WERI-Rb-1 (cell line): ENCODE results near the gene PHACTR3.

Experiments used
- DNase-seq: peaks from one replicate; pipeline ENCODE4 v3.0.0-alpha.2; 2020
- H3K27ac ChIP-seq: fragments of 250-450 bp; sonication (Bioruptor Pico); 2 replicates; pipeline ENCODE4 v1.5.1; 2020; ENCODE audit warnings: mild to moderate bottlenecking, moderate library complexity
- H3K27me3 ChIP-seq: fragments of 250-450 bp; sonication (Bioruptor Pico); 2 replicates; pipeline ENCODE4 v1.5.1; 2021; ENCODE audit warnings: mild to moderate bottlenecking, low read depth, moderate library complexity; ENCODE audit not compliant: insufficient read depth, severe bottlenecking
- H3K36me3 ChIP-seq: fragments of 250-450 bp; sonication (Bioruptor Pico); 2 replicates; pipeline ENCODE4 v1.5.1; 2020; ENCODE audit warnings: mild to moderate bottlenecking, moderate library complexity
- H3K4me3 ChIP-seq: 2 replicates; pipeline ENCODE4 v1.5.1; 2011; ENCODE audit warnings: low read depth, mild to moderate bottlenecking, control low read depth, low read length
- H3K9me3 ChIP-seq: fragments of 250-450 bp; sonication (Bioruptor Pico); 2 replicates; pipeline ENCODE4 v1.5.1; 2021; ENCODE audit warnings: mild to moderate bottlenecking, moderate library complexity; ENCODE audit not compliant: severe bottlenecking
- CTCF ChIP-seq: IDR thresholded peaks from 2 replicates; pipeline ENCODE4 v1.5.1; 2011; ENCODE audit warnings: low read depth, mild to moderate bottlenecking, control low read depth, inconsistent platforms, low read length

PHACTR3 gene

GRCh38 chr20:59683181-59683580 is 78.8 kb downstream of the PHACTR3 start:
- TF ChIP-seq CTCF: no peak
- Histone ChIP-seq H3K9me3 (no peaks in the 10 kb centered on the region), H3K4me3 (no peak overlapping the region)

DNA sequence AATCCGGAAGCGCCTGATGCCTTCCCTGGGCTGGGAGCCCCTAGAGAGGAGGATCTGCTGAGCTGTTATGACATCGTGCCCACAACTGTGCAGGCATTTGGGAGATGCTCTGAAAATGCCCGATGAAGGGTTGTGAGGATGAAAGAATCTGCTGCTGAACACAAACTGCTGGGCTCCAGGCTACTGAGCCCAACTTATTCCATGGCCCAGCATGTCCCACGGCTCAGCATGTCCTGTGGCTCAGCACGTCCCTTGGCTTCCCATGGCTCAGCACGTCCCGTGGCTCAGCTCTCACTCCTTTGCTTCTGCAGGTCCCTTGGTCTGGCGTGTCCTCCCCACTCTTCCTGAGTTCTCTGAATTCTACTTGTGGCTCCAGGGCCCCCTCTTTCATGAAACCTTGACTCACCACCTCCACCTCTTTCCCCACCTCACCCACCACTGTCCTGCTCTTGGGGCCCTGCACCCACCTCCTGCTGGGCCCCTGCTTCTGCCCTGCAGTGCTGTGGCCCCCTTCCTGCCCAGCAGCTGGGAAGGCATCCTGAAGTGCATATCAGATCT is 80.4 kb downstream of the PHACTR3 start:
- DNase-seq: no peak
- Histone ChIP-seq H3K9me3 (no peaks in the 10 kb centered on the region), H3K27ac (no peak overlapping the region), H3K4me3 (no peak overlapping the region), H3K27me3 (peaks cover 85% of the 10 kb centered on the region), H3K36me3 (no peaks in the 10 kb centered on the region)
- no peak for TF ChIP-seq CTCF

More at GRCh38 chr20:59683181-59683580, 78.8 kb downstream of the PHACTR3 start:
- no peaks in the 10 kb centered on the region for H3K36me3 ChIP-seq
- H3K27me3 ChIP-seq: peaks cover 88% of the 10 kb centered on the region
- DNase-seq: no peak
- H3K27ac ChIP-seq: no peak overlapping the region

DNA sequence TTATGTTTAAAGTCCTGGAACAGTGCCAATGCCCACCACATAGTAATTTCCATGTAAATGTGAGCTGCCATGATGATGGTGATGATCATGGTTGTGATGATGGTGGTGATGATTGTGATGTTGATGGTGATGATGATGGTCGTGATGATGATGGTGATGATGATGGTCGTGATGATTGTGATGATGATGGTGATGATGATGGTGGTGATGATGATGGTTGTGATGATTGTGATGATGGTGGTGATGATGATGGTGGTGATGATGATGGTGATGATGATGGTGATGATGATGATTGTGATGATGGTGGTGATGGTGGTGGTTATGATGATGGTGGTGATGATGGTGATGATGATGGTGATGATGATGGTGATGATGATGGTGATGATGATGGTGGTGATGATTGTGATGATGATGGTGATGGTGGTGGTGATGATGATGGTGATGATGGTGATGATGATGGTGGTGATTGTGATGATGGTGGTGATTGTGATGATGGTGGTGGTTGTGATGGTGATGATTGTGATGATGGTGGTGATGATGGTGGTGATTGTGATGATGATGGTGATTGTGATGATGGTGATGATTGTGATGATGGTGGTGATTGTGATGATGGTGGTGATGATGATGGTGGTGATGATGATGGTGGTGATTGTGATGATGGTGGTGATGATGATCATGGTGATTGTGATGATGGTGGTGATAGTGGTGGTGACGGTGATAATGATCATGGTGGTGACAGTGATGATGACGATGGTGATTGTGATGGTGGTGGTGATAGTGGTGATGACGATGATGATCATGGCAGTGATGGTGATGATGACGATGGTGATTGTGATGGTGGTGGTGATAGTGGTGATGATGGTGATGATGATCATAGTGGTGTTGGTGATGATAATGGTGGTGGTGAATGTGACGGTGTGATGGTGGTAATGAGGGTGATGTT is 82.3 kb downstream of the PHACTR3 start:
- DNase-seq: no peak
- Histone ChIP-seq H3K27ac (no peak overlapping the region), H3K36me3 (no peaks in the 10 kb centered on the region), H3K4me3 (no peak overlapping the region), H3K9me3 (no peaks in the 10 kb centered on the region), H3K27me3 (peaks cover 86% of the 10 kb centered on the region)
- no peak for TF ChIP-seq CTCF

DNA sequence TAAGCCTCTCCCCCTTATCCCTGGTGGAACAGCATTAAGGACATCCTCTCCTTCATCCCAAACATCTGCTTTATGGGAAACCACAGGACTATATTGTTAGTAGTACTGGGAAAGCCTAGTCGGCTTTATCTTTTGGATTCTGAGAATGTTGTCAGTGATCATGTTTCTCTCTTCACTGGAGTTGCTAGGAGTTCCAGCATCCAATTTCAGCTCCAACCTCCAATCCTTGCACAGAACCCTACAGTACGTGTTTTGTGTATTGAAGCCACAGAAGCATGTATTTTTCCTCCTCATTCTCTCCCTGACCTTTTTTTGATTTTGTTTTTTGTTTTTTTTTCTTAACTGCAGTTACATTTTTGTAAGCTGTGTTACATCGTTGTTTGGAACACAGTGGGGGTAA is 84.0 kb downstream of the PHACTR3 start:
- Histone ChIP-seq H3K27me3 (peaks cover 88% of the 10 kb centered on the region), H3K36me3 (no peaks in the 10 kb centered on the region), H3K4me3 (no peak overlapping the region), H3K27ac (no peak overlapping the region), H3K9me3 (no peaks in the 10 kb centered on the region)
- no peak for DNase-seq
- no peak for TF ChIP-seq CTCF

GRCh38 chr20:59688999-59689398 is 84.7 kb downstream of the PHACTR3 start:
- Histone ChIP-seq H3K27me3 (peaks cover 88% of the 10 kb centered on the region), H3K4me3 (no peak overlapping the region), H3K36me3 (no peaks in the 10 kb centered on the region), H3K9me3 (no peaks in the 10 kb centered on the region), H3K27ac (no peak overlapping the region)
- TF ChIP-seq CTCF: no peak
- DNase-seq: no peak
